H1 (cell line): ENCODE data around the gene STK31. TPM values are rescaled to one million over a fixed set of nuclear protein-coding genes. Genes with fewer than 3 reads are reported as not detected.

Source experiments
- CTCF ChIA-PET: fragments of 300-600 bp; sonication (Branson Sonifier 250); formaldehyde crosslinking; loops from one replicate; lab custom pipeline; 2021; ENCODE audit not compliant: partially characterized antibody; lab: Charles Lee
- POLR2A ChIA-PET: fragments of 300-600 bp; sonication (Branson Sonifier 250); formaldehyde crosslinking; loops from one replicate; lab custom pipeline; 2021; ENCODE audit warnings: inconsistent platforms; ENCODE audit not compliant: partially characterized antibody; lab: Charles Lee
- DNase-seq, 2 experiments: peaks; one replicate each; pipeline versions ENCODE4 v3.0.0 to v3.0.0-alpha.2; 2010 to 2022; ENCODE audit warnings: low spot score in 2 of 2, low read depth in 1 of 2, mixed read lengths in 1 of 2
- FAIRE-seq: peaks from 2 replicates; lab custom pipeline; 2011; peaks lifted over from hg19 to GRCh38; lab: Jason Lieb, UNC
- H2AFZ ChIP-seq: 2 replicates; pipeline ENCODE4 v1.8.1; 2012; ENCODE audit warnings: low read length, inconsistent platforms
- H2AK5ac ChIP-seq: 2 replicates; pipeline ENCODE4 v1.6.1; 2013; ENCODE audit warnings: low read depth, low read length
- H2BK120ac ChIP-seq: replicated peaks from 2 replicates; pipeline ENCODE3; 2013; ENCODE audit warnings: low read depth, low read length, inconsistent platforms
- H2BK12ac ChIP-seq: 2 replicates; pipeline ENCODE4 v1.6.1; 2013; ENCODE audit warnings: low read depth, low read length
- H2BK15ac ChIP-seq: 2 replicates; pipeline ENCODE4 v1.6.1; 2013; ENCODE audit warnings: low read length
- H2BK20ac ChIP-seq: 2 replicates; pipeline ENCODE4 v1.6.1; 2013; ENCODE audit warnings: low read length
- H2BK5ac ChIP-seq: 2 replicates; pipeline ENCODE4 v1.6.1; 2013; ENCODE audit warnings: low read depth, low read length
- H3K14ac ChIP-seq: 2 replicates; pipeline ENCODE4 v1.6.1; 2013; ENCODE audit warnings: inconsistent platforms; ENCODE audit not compliant: insufficient read length
- H3K18ac ChIP-seq: 2 replicates; pipeline ENCODE4 v1.6.1; 2013; ENCODE audit warnings: low read length; ENCODE audit errors: extremely low read depth
- H3K23ac ChIP-seq: 2 replicates; pipeline ENCODE4 v1.6.1; 2013; ENCODE audit warnings: inconsistent platforms; ENCODE audit not compliant: insufficient read length
- H3K23me2 ChIP-seq: 2 replicates; pipeline ENCODE4 v1.6.1; 2013; ENCODE audit warnings: low read depth, low read length
- H3K27ac ChIP-seq: 2 replicates; pipeline ENCODE4 v1.6.1; 2011; ENCODE audit warnings: low read depth, low read length, inconsistent platforms
- H3K27me3 ChIP-seq, 4 experiments: replicated peaks in 1 of 4; 1 replicate in 1 of 4; 2 replicates in 3 of 4; pipeline versions ENCODE4 v1.6.1 to v1.8.1; 2011 to 2013; ENCODE audit warnings: low read length in 3 of 4, mild to moderate bottlenecking in 3 of 4, inconsistent platforms in 2 of 4, mixed read lengths in 2 of 4, moderate library complexity in 1 of 4; ENCODE audit not compliant: control insufficient read depth in 3 of 4, insufficient read depth in 3 of 4; ENCODE audit errors: extremely low read depth in 1 of 4
- H3K36me3 ChIP-seq, 4 experiments: 2 replicates each; pipeline versions ENCODE4 v1.6.1 to v1.8.1; 2011 to 2013; ENCODE audit warnings: mild to moderate bottlenecking in 4 of 4, low read length in 3 of 4, moderate library complexity in 2 of 4, control low read depth in 1 of 4, inconsistent platforms in 1 of 4; ENCODE audit not compliant: insufficient read depth in 4 of 4, control insufficient read depth in 2 of 4
- H3K4ac ChIP-seq: replicated peaks from 2 replicates; pipeline ENCODE3; 2013; ENCODE audit warnings: low read length, low read depth, mixed read lengths, inconsistent platforms; ENCODE audit not compliant: insufficient read length
- H3K4me1 ChIP-seq, 4 experiments: replicated peaks in 1 of 4; 1 replicate in 1 of 4; 2 replicates in 3 of 4; pipeline versions ENCODE4 v1.6.1 to v1.8.1; 2011 to 2013; ENCODE audit warnings: low read length in 3 of 4, inconsistent platforms in 2 of 4, mixed read lengths in 1 of 4; ENCODE audit not compliant: insufficient read depth in 4 of 4, control insufficient read depth in 3 of 4
- H3K4me2 ChIP-seq, 2 experiments: 2 replicates each; pipeline versions ENCODE4 v1.6.1 to v1.8.1; 2011 to 2013; ENCODE audit warnings: low read depth in 2 of 2, low read length in 2 of 2, control low read depth in 1 of 2, inconsistent platforms in 1 of 2, mild to moderate bottlenecking in 1 of 2; ENCODE audit not compliant: insufficient read depth in 1 of 2
- H3K4me3 ChIP-seq, 4 experiments: fragments of 200-600, 300-600 bp in 1 of 4; sonication (generic), shearing (Covaris generic), sonication (Bioruptor Twin) in 1 of 4; 2 replicates each; pipeline versions ENCODE4 v1.5.1 to v1.8.1; 2011 to 2016; ENCODE audit warnings: low read length in 4 of 4, low read depth in 3 of 4, control low read depth in 2 of 4, inconsistent platforms in 2 of 4, mild to moderate bottlenecking in 2 of 4, mixed read lengths in 1 of 4, moderate library complexity in 1 of 4; ENCODE audit not compliant: insufficient read depth in 2 of 4; ENCODE audit errors: extremely low read depth in 1 of 4
- H3K56ac ChIP-seq: replicated peaks from 2 replicates; pipeline ENCODE3; 2013; ENCODE audit warnings: low read depth, mild to moderate bottlenecking, mixed read lengths, low read length, inconsistent platforms; ENCODE audit not compliant: insufficient read length
- H3K79me1 ChIP-seq: 2 replicates; pipeline ENCODE4 v1.6.1; 2013; ENCODE audit warnings: low read depth, low read length, control low read depth
- H3K79me2 ChIP-seq, 2 experiments: 2 replicates each; pipeline versions ENCODE4 v1.6.1 to v1.8.1; 2012 to 2013; ENCODE audit warnings: low read length in 2 of 2, mild to moderate bottlenecking in 2 of 2, inconsistent platforms in 1 of 2; ENCODE audit not compliant: insufficient read depth in 2 of 2, control insufficient read depth in 1 of 2
- H3K9ac ChIP-seq, 4 experiments: replicated peaks in 1 of 4; 1 replicate in 1 of 4; 2 replicates in 3 of 4; pipeline versions ENCODE4 v1.6.1 to v1.8.1; 2011 to 2013; ENCODE audit warnings: low read depth in 3 of 4, low read length in 3 of 4, control low read depth in 2 of 4, mild to moderate bottlenecking in 2 of 4, moderate library complexity in 2 of 4, inconsistent platforms in 1 of 4; ENCODE audit errors: extremely low read depth in 1 of 4
- H3K9me3 ChIP-seq, 2 experiments: 2 replicates each; pipeline versions ENCODE4 v1.6.1 to v1.8.1; 2012 to 2013; ENCODE audit warnings: mild to moderate bottlenecking in 2 of 2, moderate library complexity in 2 of 2, control low read depth in 1 of 2, inconsistent platforms in 1 of 2, low read depth in 1 of 2, low read length in 1 of 2, mixed read lengths in 1 of 2; ENCODE audit not compliant: insufficient read depth in 2 of 2
- H4K20me1 ChIP-seq, 2 experiments: replicated peaks in 1 of 2; 2 replicates each; pipeline versions ENCODE3 to v1.8.1; 2011 to 2013; ENCODE audit warnings: inconsistent platforms in 2 of 2, low read length in 2 of 2, mild to moderate bottlenecking in 1 of 2; ENCODE audit not compliant: insufficient read depth in 2 of 2, control insufficient read depth in 1 of 2
- H4K5ac ChIP-seq: 2 replicates; pipeline ENCODE4 v1.6.1; 2013; ENCODE audit warnings: low read length, low read depth, mixed read lengths, inconsistent platforms; ENCODE audit not compliant: insufficient read length
- H4K8ac ChIP-seq: 2 replicates; pipeline ENCODE4 v1.8.0; 2013; ENCODE audit warnings: mild to moderate bottlenecking, moderate library complexity, low read length, inconsistent platforms; ENCODE audit not compliant: insufficient read depth; ENCODE audit errors: extremely low read depth
- H4K91ac ChIP-seq: replicated peaks from 2 replicates; pipeline ENCODE3; 2013; ENCODE audit warnings: low read length, mixed read lengths, inconsistent platforms; ENCODE audit not compliant: insufficient read length
- BRCA1 ChIP-seq: IDR thresholded peaks from 2 replicates; pipeline ENCODE4 v1.6.1; 2012; ENCODE audit warnings: low read depth, low read length, improper control_type of control experiment
- CHD1 ChIP-seq: IDR thresholded peaks from 2 replicates; pipeline ENCODE4 v1.6.1; 2012; ENCODE audit warnings: low read depth, low read length, improper control_type of control experiment
- E2F6 ChIP-seq: IDR thresholded peaks from 2 replicates; pipeline ENCODE4 v1.6.1; 2012; ENCODE audit warnings: inconsistent platforms
- EZH2 ChIP-seq: fragments of 200-600 bp; sonication (generic); IDR thresholded peaks from 2 replicates; pipeline ENCODE4 v1.7.1; 2012; ENCODE audit warnings: low read depth, mild to moderate bottlenecking, moderate library complexity, low read length, inconsistent platforms; ENCODE audit not compliant: severe bottlenecking
- GABPA ChIP-seq: IDR thresholded peaks from 2 replicates; pipeline ENCODE4 v1.6.1; 2011; ENCODE audit warnings: mild to moderate bottlenecking, low read length, moderate library complexity, borderline replicate concordance; ENCODE audit not compliant: insufficient read depth
- POLR2AphosphoS5 ChIP-seq: IDR thresholded peaks from 2 replicates; pipeline ENCODE4 v1.6.1; 2011; ENCODE audit warnings: low read depth, low read length
- SAP30 ChIP-seq: fragments of 300-600 bp; sonication (generic); IDR thresholded peaks from 2 replicates; pipeline ENCODE4 v1.7.1; 2012; ENCODE audit warnings: low read length, moderate library complexity, mild to moderate bottlenecking, inconsistent platforms; ENCODE audit not compliant: insufficient read depth, insufficient replicate concordance
- SIN3A ChIP-seq, 2 experiments: IDR thresholded peaks in 1 of 2; conservative IDR thresholded peaks in 1 of 2; 2 replicates each; pipeline ENCODE4 v1.6.1; 2011 to 2012; ENCODE audit warnings: low read length in 2 of 2, improper control_type of control experiment in 1 of 2, low read depth in 1 of 2, mild to moderate bottlenecking in 1 of 2
- SP1 ChIP-seq: IDR thresholded peaks from 2 replicates; pipeline ENCODE4 v1.6.1; 2011; ENCODE audit warnings: low read depth, low read length
- SUZ12 ChIP-seq: fragments of 200-600 bp; sonication (generic); IDR thresholded peaks from 2 replicates; pipeline ENCODE4 v1.6.1; 2012; ENCODE audit warnings: mild to moderate bottlenecking, inconsistent platforms, low read length, moderate library complexity, mixed read lengths
- TAF1 ChIP-seq: IDR thresholded peaks from 2 replicates; pipeline ENCODE4 v1.6.1; 2011; ENCODE audit warnings: mild to moderate bottlenecking, low read depth, low read length
- TCF12 ChIP-seq: IDR thresholded peaks from 2 replicates; pipeline ENCODE4 v1.6.1; 2011; ENCODE audit warnings: low read depth, mild to moderate bottlenecking, low read length
- whole genome bisulfite sequencing, 2 experiments: shearing (Covaris generic) in 1 of 2; methylation state at CpG; one replicate each; pipeline versions ENCODE4 v1.1.6 to v1.1.7; 2013 to 2015; ENCODE audit warnings: low lambda C conversion rate in 2 of 2, mixed read lengths in 2 of 2, inconsistent platforms in 1 of 2, low coverage in 1 of 2, missing lambda C conversion rate in 1 of 2; ENCODE audit not compliant: insufficient replicate concordance in 2 of 2, insufficient coverage in 1 of 2, insufficient read length in 1 of 2; ENCODE audit errors: extremely low coverage in 1 of 2, missing lambda C conversion rate in 1 of 2; 5-methylcytosine and 5-hydroxymethylcytosine counted together
- polyA plus RNA-seq, 7 experiments: library from polyadenylated mRNA; depleted of rRNA in 3 of 7; stranded (reverse) in 5 of 7; unstranded in 2 of 7; fragments of >200 nt in 5 of 7; fragments of 200-250 nt in 2 of 7; gene quantifications; 1 replicate in 5 of 7; 2 replicates in 1 of 7; 4 replicates in 1 of 7; pipeline versions ENCODE4 v1.2.1 to v1.2.3, GENCODE V29; 2011 to 2013; ENCODE audit warnings: missing spikeins in 2 of 7, mixed read lengths in 2 of 7
- total RNA-seq: library from RNA; stranded (reverse); fragmentation: NEBNext Ultra II Directional; extraction: Animal tissue kit (Norgen Biotek cat#: 25700); gene quantifications from 2 replicates; pipeline ENCODE4 v1.2.1, GENCODE V29; 2021

STK31 gene
- total and polyA plus RNA-seq, 2 of the 8 experiments (the other 6 are each of a cell fraction or from before 2014, with no cell fraction given), result 0.15 to 0.32 TPM

DNA sequence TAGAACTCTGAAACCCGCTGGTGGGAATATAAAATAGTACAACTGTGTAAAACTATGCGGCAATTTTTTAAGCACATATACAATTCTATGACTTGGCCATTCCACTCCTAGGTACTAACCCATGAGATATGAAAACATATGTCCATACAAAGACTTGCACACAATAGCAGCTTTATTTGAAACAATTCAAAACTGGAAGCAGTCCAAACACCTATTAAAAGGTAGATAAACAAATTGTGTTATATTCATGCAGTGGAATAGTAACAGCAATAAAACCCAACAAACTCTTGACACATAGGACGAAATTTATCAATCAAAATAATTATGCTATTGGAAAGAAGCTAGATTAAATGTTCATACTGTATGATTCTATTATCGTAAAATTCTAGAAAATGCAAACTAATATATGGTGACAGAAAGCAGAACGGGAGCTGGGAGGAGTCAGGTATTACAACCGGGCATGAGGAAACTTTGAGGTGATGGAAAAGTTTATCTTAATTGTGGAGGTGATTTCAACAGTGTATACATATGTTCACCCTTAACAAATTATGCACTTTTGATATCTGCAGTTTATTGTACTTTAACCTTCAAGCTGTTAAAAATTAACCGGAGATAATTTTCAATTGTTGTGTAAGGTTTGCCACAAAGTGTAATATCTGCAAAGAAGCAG, 803 bp upstream of the STK31 start:
- FAIRE-seq, result no peak
- TF ChIP-seq SP1 (no peak), BRCA1 (no peak), TAF1 (no peak), POLR2AphosphoS5 (no peak), SUZ12 (no peak), CHD1 (no peak), EZH2 (no peak), TCF12 (no peak), GABPA (no peak), E2F6 (no peak), SAP30 (no peak), SIN3A (conservative IDR thresholded peaks at IDR 0.05 in 1 of 2, IDR thresholded peaks at IDR 0.05 in 1 of 2; ENCODE audit: low read depth in 1 of 2, low read length in 2 of 2) (no peak)

More for the DNA sequence above, 803 bp upstream of the STK31 start:
- peaks cover 3 to 18% (median 13%) of the 10 kb centered on the region in 4 experiments; a peak in 5 of 8 replicates for H3K36me3 ChIP-seq
- H2BK12ac ChIP-seq, result no peak overlapping the region
- no peak overlapping the region for H3K27ac ChIP-seq
- no peaks in the 10 kb centered on the region for H3K79me2 ChIP-seq
- WGBS, 2 experiments, result 91% methylated on average over 7 of the region's 7 CpGs; no CpG with 5 or more reads in 1 of the 2 experiments
- no peak overlapping the region for H3K4me3 ChIP-seq
- no peak overlapping the region for H3K56ac ChIP-seq
- H4K20me1 ChIP-seq, result no peaks in the 10 kb centered on the region
- H3K18ac ChIP-seq, result no peak overlapping the region
- H3K23me2 ChIP-seq, result no peaks in the 10 kb centered on the region
- no peak for DNase-seq
- no peak overlapping the region for H2BK15ac ChIP-seq
- no peak overlapping the region for H3K14ac ChIP-seq
- ChIA-PET POLR2A (interaction anchor here (0.8 to 1.4 kb wide), 4 partner anchors 14 to 164 kb away, joined by 3 to 4 read pairs (median 3); no protein-coding TSS in a partner anchor), CTCF (interaction anchor here (0.5 to 8.0 kb wide), 18 partner anchors 12 to 432 kb away, joined by 3 to 90 read pairs (median 4); no protein-coding TSS in a partner anchor)
- no peak overlapping the region for H2BK5ac ChIP-seq
- H4K5ac ChIP-seq, result no peak overlapping the region
- H3K4me1 ChIP-seq, result no peaks in the 10 kb centered on the region
- H3K23ac ChIP-seq, result no peak overlapping the region
- H3K27me3 ChIP-seq, result no peaks in the 10 kb centered on the region
- no peak overlapping the region for H3K9ac ChIP-seq
- H3K9me3 ChIP-seq, result peaks cover 0 to 10% of the 10 kb centered on the region in 2 experiments; a peak in 1 of 4 replicates
- no peak overlapping the region for H2AK5ac ChIP-seq
- no peak overlapping the region for H4K91ac ChIP-seq
- H3K4me2 ChIP-seq, result no peak overlapping the region
- no peak overlapping the region for H2BK20ac ChIP-seq
- H4K8ac ChIP-seq, result no peak overlapping the region
- no peaks in the 10 kb centered on the region for H3K79me1 ChIP-seq
- no peak overlapping the region for H3K4ac ChIP-seq
- H2AFZ ChIP-seq, result no peak overlapping the region
- H2BK120ac ChIP-seq, result no peak overlapping the region
